A673 (cell line): Measurements from ENCODE around the gene PRR12.

Experiments
- EZH2 ChIP-seq: fragments of 200-600 bp; sonication (generic); IDR thresholded peaks from 2 replicates; pipeline ENCODE4 v1.6.1; 2017; ENCODE audit warnings: borderline replicate concordance, low read depth, mild to moderate bottlenecking, mixed read lengths, antibody characterized with exemption, low read length; ENCODE audit not compliant: poor library complexity, severe bottlenecking
- TF ChIP-seq, protein P1 (sequence below): fragments of 300-800, 200-600 bp; sonication (generic); conservative IDR thresholded peaks from 2 replicates; pipeline ENCODE4 v1.5.1; 2017; ENCODE audit warnings: low read depth, mild to moderate bottlenecking, antibody characterized with exemption, low read length, moderate library complexity, mixed read lengths

DNA sequence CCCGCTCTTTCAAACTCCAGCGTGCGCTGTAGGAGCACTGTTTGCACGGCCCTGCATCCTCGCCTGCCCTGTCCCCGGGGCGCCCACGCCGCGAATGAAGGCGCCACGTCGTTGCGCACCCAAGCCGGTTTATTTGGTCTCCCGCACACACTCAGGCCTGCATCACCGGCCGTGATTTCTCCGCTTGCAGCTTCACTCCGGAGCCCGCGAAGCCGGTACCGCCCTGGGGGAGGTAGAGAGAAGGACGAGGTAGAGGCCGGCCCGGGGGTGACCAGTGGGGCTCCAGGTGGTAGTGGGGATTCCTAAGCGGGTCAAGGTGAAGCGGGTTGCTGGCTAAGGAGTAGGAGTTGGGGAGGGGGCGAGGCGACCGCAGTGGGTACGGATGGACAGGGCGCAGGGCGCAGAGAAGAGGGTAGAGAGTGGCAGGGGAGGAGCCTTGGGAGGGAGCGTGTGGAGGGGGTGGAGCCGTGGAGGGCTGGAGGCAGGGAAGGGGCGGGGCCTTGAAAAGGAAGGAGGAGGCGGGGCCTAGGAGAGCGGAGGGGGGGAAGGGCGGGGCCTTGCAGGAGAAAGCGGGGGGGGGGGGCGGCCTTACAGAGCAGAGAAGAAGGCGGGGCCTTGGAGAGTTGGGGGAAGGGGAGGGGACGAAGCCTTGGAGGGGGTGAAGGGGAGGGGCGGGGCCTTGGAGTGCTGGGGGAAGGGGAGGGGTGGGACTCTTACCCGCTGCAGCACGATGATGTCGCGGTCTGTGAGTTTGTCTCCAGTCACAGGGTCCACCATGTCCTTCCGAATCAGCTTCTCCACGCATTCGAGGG lies 35.2 kb upstream of the PRR12 start:
- TF ChIP-seq, protein P1, sequence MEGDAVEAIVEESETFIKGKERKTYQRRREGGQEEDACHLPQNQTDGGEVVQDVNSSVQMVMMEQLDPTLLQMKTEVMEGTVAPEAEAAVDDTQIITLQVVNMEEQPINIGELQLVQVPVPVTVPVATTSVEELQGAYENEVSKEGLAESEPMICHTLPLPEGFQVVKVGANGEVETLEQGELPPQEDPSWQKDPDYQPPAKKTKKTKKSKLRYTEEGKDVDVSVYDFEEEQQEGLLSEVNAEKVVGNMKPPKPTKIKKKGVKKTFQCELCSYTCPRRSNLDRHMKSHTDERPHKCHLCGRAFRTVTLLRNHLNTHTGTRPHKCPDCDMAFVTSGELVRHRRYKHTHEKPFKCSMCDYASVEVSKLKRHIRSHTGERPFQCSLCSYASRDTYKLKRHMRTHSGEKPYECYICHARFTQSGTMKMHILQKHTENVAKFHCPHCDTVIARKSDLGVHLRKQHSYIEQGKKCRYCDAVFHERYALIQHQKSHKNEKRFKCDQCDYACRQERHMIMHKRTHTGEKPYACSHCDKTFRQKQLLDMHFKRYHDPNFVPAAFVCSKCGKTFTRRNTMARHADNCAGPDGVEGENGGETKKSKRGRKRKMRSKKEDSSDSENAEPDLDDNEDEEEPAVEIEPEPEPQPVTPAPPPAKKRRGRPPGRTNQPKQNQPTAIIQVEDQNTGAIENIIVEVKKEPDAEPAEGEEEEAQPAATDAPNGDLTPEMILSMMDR = no peak
- TF ChIP-seq EZH2 = no peak
